SK-N-SH treated with all-trans-retinoic acid at 6 μM for 48 hours (cell line): ENCODE measurements around the gene RCBTB1.

Source experiments
- CSDC2 ChIP-seq: fragments of 250-450 bp; sonication (Bioruptor Pico); IDR thresholded peaks from 2 replicates; pipeline ENCODE4 v1.5.0; 2020; ENCODE audit warnings: mild to moderate bottlenecking, moderate library complexity
- TOX ChIP-seq: fragments of 250-450 bp; sonication (Bioruptor Pico); IDR thresholded peaks from 2 replicates; pipeline ENCODE4 v1.8.0; 2021; ENCODE audit warnings: mild to moderate bottlenecking, moderate library complexity, borderline replicate concordance
- TF ChIP-seq, protein P1 (sequence below): fragments of 250-450 bp; sonication (Bioruptor Pico); IDR thresholded peaks from 2 replicates; pipeline ENCODE4 v1.5.0; 2020; ENCODE audit warnings: mild to moderate bottlenecking, moderate library complexity

DNA sequence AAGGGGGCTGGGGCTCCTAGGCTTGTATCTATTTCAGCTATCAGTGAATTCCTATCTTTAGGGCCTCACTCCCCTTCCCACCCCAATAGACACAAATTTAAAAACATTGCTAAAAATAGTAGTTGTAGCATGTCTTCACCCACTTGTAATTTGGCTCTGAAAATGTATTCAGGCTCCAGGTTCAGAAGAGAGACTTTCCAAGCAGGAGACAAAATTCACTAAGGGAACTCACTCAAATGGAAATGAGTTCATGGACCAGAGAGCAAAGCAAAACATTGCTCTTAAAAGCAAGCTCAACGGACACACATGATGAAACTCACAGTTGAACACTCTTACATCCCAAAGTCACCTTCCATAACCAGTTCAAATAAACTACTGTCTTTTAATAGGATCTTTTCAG, 52.8 kb downstream of the RCBTB1 start:
- TF ChIP-seq, protein P1, sequence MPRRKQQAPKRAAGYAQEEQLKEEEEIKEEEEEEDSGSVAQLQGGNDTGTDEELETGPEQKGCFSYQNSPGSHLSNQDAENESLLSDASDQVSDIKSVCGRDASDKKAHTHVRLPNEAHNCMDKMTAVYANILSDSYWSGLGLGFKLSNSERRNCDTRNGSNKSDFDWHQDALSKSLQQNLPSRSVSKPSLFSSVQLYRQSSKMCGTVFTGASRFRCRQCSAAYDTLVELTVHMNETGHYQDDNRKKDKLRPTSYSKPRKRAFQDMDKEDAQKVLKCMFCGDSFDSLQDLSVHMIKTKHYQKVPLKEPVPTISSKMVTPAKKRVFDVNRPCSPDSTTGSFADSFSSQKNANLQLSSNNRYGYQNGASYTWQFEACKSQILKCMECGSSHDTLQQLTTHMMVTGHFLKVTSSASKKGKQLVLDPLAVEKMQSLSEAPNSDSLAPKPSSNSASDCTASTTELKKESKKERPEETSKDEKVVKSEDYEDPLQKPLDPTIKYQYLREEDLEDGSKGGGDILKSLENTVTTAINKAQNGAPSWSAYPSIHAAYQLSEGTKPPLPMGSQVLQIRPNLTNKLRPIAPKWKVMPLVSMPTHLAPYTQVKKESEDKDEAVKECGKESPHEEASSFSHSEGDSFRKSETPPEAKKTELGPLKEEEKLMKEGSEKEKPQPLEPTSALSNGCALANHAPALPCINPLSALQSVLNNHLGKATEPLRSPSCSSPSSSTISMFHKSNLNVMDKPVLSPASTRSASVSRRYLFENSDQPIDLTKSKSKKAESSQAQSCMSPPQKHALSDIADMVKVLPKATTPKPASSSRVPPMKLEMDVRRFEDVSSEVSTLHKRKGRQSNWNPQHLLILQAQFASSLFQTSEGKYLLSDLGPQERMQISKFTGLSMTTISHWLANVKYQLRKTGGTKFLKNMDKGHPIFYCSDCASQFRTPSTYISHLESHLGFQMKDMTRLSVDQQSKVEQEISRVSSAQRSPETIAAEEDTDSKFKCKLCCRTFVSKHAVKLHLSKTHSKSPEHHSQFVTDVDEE (CRISPR knock-in tag): no peak
- TF ChIP-seq TOX (CRISPR knock-in tag): no peak
- no peak for TF ChIP-seq CSDC2
